NCI-H1436 treated with DMSO at 0.1 percent for 48 hours (cell line): ENCODE measurements around the gene TICAM2.
A peak's percentile ranks its signal among the peaks of the same experiment; 100 is the strongest.
"Not testable (repeated sequence)": the region's sequence is repeated elsewhere in the genome, so short reads cannot be mapped to it uniquely, and the experiment has no call there.

Source experiments
- DNase-seq: peaks from one replicate; lab custom pipeline; 2025; lab: John Stamatoyannopoulos, UW

Gene TICAM2

DNA sequence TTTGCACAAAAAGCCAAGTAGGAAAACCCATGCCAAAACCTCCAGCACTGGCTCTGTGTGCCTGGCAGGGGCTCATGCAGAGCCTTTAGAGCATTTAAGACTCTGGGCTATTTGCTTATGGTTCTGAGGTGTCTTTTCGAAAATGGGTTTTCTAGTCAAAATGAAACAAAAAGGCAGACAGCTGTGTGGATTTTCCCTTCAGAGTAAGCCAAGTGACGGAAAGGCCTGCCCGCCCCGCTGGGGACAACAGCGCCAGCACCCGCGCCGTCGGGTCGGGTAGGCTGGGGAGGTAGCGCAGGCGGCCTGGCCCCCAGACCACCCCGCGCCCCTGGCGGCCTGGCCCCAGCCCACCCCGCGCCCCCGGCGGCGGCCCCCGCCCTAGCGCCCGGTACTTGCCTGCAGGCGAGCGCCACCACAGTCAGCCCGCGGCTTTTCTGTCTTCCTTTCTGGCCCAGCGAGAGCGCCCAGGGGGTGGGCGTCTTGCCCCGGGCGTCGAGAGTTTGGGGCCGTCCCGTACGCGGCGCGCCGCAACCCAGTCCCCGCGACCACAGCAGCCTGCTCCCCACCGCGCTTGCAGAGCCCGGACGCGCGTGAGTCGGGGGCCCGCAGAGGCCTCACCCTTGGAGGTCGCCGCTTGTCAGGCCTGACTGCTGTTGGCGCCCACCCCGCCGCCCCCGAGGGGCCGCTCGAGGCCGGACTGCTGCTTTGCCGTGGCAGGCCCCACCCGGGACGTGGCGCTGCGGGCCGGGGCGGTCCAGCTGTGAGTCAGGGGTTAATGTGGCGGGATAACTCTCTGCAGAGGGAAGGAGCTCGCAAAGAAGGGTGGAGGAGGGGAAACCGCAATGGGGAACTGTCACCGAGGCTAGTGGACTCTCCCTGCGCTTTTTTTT is at the start of gene TICAM2:
Gene TICAM2 (minus strand): TSS at position 779 of the 890 bp plus-strand sequence. CDS start 21,223 bp downstream, outside the sequence.
- DNase-seq, result no peak

DNA sequence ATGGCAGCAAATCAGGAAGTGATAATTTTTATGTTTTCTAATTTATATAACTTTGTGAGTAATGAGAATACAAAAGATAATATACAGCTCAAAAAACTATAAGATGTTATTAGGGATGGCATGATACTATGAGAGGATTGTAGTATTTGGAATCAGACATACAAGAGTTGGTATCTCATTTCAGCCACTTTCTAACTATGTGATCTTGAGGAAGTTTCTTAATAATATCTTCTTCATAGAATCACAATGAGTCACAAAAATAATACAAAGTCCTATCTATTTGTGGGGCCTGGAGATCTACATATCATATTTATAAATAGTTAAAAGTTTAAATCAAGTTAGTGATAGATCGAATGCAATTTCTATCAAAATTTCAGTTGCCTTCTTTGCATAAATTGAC is 47.3 kb upstream of the TICAM2 start:
- DNase-seq, result no peak

DNA sequence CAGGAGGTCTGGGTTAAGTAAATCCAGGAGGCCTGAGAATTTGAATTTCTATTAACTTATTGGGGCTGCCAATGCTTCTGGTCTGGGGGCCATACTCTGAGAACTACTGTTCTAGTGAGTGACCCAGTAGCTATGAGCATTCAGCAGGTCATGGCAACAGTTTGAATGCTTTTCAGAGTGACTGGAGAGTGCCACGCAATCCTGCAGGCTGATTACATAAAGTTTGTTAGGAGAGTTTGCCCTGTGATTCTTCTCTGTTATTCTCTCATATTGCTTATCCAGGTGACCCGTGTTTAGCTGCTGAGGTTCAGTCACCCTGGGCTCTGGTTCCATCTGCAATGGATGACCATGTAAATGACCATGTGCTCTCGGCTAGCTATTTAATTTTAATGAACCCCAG is 45.8 kb upstream of the TICAM2 start:
- no peak for DNase-seq

DNA sequence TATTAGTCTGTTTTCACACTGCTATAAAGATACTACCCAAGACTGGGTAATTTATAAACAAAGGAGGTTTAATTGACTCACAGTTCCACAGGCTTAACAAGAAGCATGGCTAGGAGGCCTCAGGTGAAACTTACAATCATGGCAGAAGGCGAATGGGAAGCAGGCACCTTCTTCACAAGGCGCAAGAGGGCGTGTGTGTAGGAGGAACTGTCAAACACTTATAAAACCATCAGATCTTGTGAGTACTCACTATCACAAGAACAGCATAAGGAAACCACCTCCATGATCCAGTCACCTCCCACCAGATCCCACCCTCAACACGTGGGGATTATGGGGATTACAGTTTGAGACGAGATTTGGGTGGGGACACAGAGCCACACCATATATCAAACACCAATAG is 43.1 kb upstream of the TICAM2 start:
- DNase-seq, result not testable (repeated sequence)

DNA sequence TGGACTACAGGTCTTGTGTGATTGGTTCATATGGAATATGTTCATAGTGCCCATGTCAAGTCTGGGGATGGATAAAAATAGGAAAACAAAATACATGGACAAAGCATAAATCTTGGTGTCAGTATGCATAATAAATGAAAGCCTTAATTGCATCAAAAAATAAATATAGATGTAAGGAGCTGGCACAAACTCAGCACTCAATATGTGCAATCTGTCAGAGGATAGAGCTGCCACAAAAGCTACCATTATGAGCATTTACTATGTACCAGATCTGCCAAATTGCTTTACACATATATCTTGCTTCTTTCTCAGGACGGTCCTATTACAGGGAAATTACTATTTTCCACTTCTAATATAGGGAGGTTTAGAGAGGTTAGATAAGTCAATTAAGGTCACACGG is 41.8 kb upstream of the TICAM2 start:
- DNase-seq, result no peak

- DNase-seq, result no peak
Measured at GRCh38 chr5:115641948-115642347, 39.7 kb upstream of the TICAM2 start.

GRCh38 chr5:115640274-115640673 is 38.0 kb upstream of the TICAM2 start:
- no peak for DNase-seq

GRCh38 chr5:115639377-115639776 is 37.1 kb upstream of the TICAM2 start:
- DNase-seq, result no peak

DNA sequence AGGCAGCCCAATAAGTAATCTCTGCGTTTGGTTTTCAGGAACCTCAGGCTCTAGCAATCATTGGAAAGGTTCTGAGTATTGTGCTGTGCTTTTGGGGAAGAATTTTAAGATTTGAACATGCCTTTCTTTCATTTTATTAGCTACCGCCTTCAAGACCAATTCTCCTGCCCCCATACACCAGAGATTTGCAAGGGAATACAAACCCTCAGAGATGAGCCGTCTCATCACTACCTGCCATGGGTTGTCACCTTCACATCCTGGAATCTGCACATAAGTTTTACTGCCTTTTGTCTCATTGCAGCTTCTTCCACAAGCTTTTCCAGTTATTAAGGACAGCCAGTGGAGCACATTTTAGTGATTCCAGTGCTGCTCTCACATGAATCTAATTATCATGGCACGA is 35.2 kb upstream of the TICAM2 start:
- DNase-seq, result no peak

DNA sequence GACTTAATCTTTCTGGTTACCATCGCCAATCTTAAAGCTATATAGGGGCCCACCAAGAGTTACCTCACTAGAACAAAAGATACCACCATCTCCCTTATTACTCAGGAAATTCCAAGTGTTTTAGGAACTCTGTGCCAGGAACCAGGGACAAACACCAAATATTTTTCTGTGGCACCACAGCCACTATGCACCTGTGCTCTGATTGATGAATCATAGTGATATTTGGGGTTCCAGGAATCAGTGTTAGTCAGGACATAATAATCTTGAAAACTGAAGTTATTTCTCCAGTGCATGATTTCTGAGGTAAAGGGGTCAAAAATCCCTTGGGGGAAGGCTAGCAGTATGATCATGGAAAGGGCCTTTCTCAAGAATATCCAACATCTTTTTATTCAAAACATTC is 33.7 kb upstream of the TICAM2 start:
- no peak for DNase-seq

- DNase-seq, result peak; percentile 26
Measured at GRCh38 chr5:115634343-115635132, 32.3 kb upstream of the TICAM2 start.

DNA sequence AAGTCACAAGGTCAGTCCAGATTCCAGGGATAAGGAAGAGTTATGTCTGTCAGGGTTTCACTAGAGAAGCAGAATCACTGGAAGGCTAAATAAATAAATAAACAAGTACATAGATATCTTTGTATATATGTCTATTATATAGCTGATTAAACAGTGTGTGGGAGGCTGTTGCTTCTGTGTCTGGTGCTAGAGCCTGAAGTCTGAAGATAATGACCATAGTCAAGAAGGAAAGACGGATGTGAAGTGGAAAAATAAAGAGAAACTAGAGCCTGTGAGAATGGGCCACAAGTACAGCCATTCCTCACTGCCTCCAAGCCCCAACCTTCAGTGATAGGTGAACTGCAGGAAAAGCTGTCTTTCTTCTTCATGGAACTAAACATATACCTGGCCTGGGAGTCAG is 27.6 kb upstream of the TICAM2 start:
- DNase-seq, result no peak

DNA sequence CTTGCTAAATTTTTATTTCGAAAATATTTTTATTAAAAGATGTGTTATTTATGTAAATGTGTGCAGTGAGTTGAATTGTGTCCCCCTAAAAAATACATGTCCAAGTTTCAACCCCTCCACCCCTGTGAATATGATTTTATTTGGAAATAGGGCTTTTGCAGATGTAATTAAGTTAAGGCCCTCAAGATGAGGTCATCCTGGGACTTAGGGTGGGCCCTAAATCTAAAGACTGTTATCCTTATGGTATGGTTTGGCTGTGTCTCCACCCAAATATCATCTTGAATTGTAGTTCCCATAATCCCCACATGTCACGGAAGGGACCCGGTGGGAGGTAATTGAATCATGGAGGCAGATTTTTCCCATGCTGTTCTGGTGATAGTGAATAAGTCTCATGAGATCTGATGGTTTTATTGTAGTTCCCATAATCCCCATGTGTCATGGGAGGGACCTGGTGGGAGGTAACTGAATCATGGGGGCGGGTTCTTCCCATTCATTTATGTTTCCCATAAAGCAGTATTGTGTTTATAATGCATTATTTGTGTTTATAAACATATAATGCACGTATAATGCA is 25.1 kb upstream of the TICAM2 start:
- no peak for DNase-seq

DNA sequence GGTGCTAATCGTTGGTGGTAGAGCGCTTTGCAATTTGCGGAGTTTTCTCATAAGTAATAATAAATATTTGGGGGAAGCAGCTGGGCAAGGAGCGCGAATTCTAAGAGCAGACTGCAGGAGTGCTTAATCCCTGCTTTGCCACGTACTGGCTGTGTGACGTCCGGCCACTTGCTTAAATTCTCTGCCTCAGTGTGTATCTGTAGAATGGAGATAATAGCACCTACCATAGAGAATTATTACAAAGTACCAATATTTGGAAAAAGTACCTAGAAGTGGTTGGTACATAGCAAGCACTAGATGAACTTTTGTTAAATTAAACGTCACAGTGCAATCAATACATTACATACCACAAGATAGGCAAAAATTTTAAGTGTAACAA is 24.2 kb upstream of the TICAM2 start:
- no peak for DNase-seq

GRCh38 chr5:115625579-115626444 is 23.5 kb upstream of the TICAM2 start, which contains the start of gene TMED7:
Gene TMED7, minus strand, starts transcription at chr5:115626036. Its CDS starts 244 bp downstream, at chr5:115625792.
- peak; percentile 90 for DNase-seq

DNA sequence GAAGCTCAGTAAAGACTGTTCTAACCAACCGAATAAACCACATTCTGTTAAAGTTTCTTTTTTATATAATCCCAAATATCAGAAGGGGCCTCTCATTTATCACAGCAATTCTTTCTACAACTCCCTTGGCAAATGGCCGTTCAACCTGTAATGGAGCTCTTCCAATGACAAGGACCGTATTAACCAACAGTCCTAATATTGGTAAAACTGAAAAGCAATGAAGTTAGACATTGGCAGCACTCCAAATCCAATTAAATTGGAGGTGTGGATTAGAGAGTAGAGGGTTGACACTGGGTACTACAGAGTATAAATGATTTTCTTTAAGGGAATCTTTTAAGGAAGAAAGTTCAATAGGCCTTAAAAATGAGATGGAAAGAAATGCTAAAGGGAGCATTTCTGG is 22.7 kb upstream of the TICAM2 start:
- no peak for DNase-seq

DNA sequence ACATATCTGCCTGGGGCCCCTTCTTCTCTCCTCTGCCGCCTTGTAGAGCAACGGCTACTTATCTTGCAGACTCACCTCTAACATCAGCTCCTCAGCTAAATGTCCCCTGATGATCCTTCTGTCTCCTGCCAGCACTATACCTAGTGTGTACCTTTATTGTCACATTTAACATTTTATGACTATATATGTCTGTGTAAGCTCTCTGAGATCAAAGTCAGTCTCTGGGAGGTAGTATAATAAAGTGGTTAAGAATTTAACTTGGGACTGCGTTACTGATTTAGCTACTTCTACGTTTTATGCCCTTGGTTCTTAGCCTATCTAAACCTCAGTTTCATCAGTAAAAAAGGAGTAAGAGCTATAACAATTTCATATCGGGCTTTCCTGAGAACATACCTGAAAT is 21.4 kb upstream of the TICAM2 start:
- DNase-seq, result no peak

DNA sequence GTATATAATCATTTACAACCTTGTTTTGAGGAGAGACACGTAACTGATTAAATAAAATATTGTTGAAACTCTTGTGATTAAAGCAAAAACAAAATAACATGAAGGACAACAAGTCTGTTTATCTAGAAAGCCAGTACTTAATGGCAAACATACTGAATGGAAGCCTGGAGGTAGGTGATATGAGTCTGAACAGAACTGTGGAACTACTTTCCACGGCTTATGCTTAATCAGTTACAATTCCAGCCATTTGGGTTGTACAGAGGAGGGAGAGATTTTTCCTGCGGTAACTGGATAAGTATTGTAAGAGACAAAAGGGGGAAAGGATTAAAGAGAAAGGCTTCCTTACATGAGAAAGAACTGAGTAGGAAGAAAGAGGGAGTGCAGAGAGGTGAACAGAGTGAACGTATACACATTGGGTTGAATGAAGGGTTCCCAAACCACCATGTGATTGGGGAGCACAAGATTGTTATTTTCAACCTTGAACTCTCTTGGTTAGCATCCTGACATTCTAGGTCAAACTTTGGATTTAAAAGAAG is 19.2 kb upstream of the TICAM2 start:
- DNase-seq, result no peak

DNA sequence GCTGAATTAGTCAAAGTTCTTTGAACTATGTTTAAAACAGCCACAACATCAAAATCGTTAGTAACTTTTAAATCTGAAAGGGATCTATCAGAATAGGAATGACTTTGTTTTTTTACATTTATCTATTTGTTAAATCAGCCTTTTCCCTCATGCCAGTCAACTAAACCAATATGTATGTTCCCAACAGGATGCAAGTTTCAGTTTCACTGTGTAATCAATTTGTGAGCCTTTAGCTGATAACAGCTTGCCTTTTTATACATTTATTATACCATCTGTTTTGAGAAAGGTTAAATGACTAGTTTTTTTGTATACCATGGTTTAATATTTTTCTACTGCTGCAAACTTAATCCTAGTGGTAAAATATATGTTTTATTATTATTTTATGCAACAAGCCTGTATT is 14.6 kb upstream of the TICAM2 start:
- no peak for DNase-seq

DNA sequence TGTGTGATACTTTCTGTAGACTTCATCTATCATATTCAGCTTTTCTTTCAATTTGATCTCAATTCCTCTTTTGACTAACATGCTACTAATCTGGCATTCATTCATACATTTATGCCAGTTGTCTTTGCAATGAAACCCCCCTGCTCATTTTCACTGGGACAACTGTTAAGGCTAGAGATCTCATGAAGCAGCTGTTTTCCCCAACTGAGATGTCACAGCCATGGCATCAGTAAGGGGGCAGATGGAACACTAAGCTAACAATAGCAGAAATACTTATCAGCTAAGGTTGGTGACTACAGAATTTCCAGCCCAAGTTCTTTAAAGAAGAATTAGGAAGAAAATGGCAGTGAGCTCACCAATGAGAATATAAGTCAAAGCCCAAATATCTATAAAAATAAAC is 14.2 kb upstream of the TICAM2 start:
- DNase-seq, result no peak

GRCh38 chr5:115611873-115612272 is 9.6 kb upstream of the TICAM2 start:
- DNase-seq, result no peak

- no peak for DNase-seq
Measured at GRCh38 chr5:115607935-115608334, 5.7 kb upstream of the TICAM2 start.
